ENCODE data around the gene ANKRD33B.
"Not testable (repeated sequence)": the region's sequence is repeated elsewhere in the genome, so short reads cannot be mapped to it uniquely, and the experiment has no call there.

ANKRD33B gene

GRCh38 chr5:10596310-10596703 lies 32.4 kb downstream of the ANKRD33B start:
- no peak for DNase-seq

- no peak for DNase-seq
Observed at GRCh38 chr5:10596886-10597451, 33.1 kb downstream of the ANKRD33B start.

- DNase-seq: no peak
Observed at GRCh38 chr5:10599113-10599512, 35.2 kb downstream of the ANKRD33B start.

GRCh38 chr5:10599862-10600284 lies 36.0 kb downstream of the ANKRD33B start:
- no peak for DNase-seq

GRCh38 chr5:10600626-10601245 lies 36.9 kb downstream of the ANKRD33B start:
- peak; percentile 43 for DNase-seq

- DNase-seq: peak; percentile 89
Observed at GRCh38 chr5:10601246-10602030, 37.6 kb downstream of the ANKRD33B start.

GRCh38 chr5:10602031-10602806 lies 38.3 kb downstream of the ANKRD33B start:
- DNase-seq: no peak

GRCh38 chr5:10604975-10605374 lies 41.1 kb downstream of the ANKRD33B start:
- DNase-seq: no peak

- not testable (repeated sequence) for DNase-seq
Observed at GRCh38 chr5:10606632-10607022, 42.8 kb downstream of the ANKRD33B start.

GRCh38 chr5:10607023-10607665 lies 43.3 kb downstream of the ANKRD33B start:
- DNase-seq: peak; percentile 56

- no peak for DNase-seq
Observed at GRCh38 chr5:10607666-10608073, 43.8 kb downstream of the ANKRD33B start.

- not testable (repeated sequence) for DNase-seq
Observed at GRCh38 chr5:10608081-10608480, 44.2 kb downstream of the ANKRD33B start.

- DNase-seq: no peak
Observed at GRCh38 chr5:10610058-10610457, 46.2 kb downstream of the ANKRD33B start.

GRCh38 chr5:10611290-10611689 lies 47.4 kb downstream of the ANKRD33B start:
- DNase-seq: no peak

GRCh38 chr5:10612251-10612650 lies 48.4 kb downstream of the ANKRD33B start:
- no peak for DNase-seq

- DNase-seq: no peak
Observed at GRCh38 chr5:10615693-10616092, 51.8 kb downstream of the ANKRD33B start.

GRCh38 chr5:10617103-10617502 lies 53.2 kb downstream of the ANKRD33B start:
- DNase-seq: no peak

GRCh38 chr5:10618311-10618710 lies 54.4 kb downstream of the ANKRD33B start:
- DNase-seq: no peak

GRCh38 chr5:10619649-10620048 lies 55.8 kb downstream of the ANKRD33B start:
- no peak for DNase-seq

- DNase-seq: no peak
Observed at GRCh38 chr5:10620346-10620745, 56.5 kb downstream of the ANKRD33B start.

GRCh38 chr5:10621832-10622231 lies 58.0 kb downstream of the ANKRD33B start:
- DNase-seq: no peak

- no peak for DNase-seq
Observed at GRCh38 chr5:10622810-10623209, 58.9 kb downstream of the ANKRD33B start.

Data from NCI-H2171 (cell line).